SU-DHL-6 (cell line): Measurements from ENCODE around the gene CPLANE2.

ENCODE experiments used
- H2AFZ ChIP-seq: fragments of 200-600 bp; sonication (generic); 2 replicates; pipeline ENCODE4 v1.6.1; 2014; ENCODE audit warnings: low read depth, mild to moderate bottlenecking, moderate library complexity, mixed read lengths, antibody characterized with exemption, low read length; ENCODE audit not compliant: severe bottlenecking
- H3F3A ChIP-seq: fragments of 200-600 bp; shearing (Covaris generic); 2 replicates; pipeline ENCODE4 v1.6.0; 2016; ENCODE audit warnings: antibody characterized with exemption, mild to moderate bottlenecking; ENCODE audit not compliant: insufficient read depth
- H3K27ac ChIP-seq: fragments of 200-600 bp; sonication (generic); 2 replicates; pipeline ENCODE4 v1.5.1; 2016; ENCODE audit warnings: low read depth, mild to moderate bottlenecking, low read length, moderate library complexity, mixed read lengths
- H3K27me3 ChIP-seq: fragments of 200-600 bp; sonication (generic), shearing (Covaris generic); 2 replicates; pipeline ENCODE4 v1.6.0; 2014; ENCODE audit warnings: mild to moderate bottlenecking, low read length
- H3K36me3 ChIP-seq: fragments of 200-600 bp; sonication (generic); 2 replicates; pipeline ENCODE4 v1.6.1; 2014; ENCODE audit warnings: mild to moderate bottlenecking, low read length, mixed read lengths
- H3K4me2 ChIP-seq: fragments of 300-600, 200-600 bp; shearing (Covaris generic), sonication (generic); 2 replicates; pipeline ENCODE4 v1.6.0; 2014; ENCODE audit warnings: low read length, low read depth, mild to moderate bottlenecking; ENCODE audit not compliant: poor library complexity, severe bottlenecking
- H3K4me3 ChIP-seq: fragments of 200-600 bp; sonication (generic); 2 replicates; pipeline ENCODE4 v1.5.1; 2014; ENCODE audit warnings: antibody characterized with exemption, low read length, mild to moderate bottlenecking, mixed read lengths; ENCODE audit not compliant: insufficient read depth, poor library complexity, severe bottlenecking
- H3K79me2 ChIP-seq: fragments of 200-600 bp; sonication (generic); 2 replicates; pipeline ENCODE4 v1.6.1; 2014; ENCODE audit warnings: mild to moderate bottlenecking, low read length, moderate library complexity; ENCODE audit not compliant: insufficient read depth
- H3K9ac ChIP-seq: fragments of 200-600 bp; sonication (generic); 2 replicates; pipeline ENCODE4 v1.7.0; 2014; ENCODE audit warnings: mild to moderate bottlenecking, low read length
- H3K9me2 ChIP-seq: fragments of 200-600 bp; sonication (generic); replicated peaks from 2 replicates; pipeline ENCODE4 v1.6.1; 2014; ENCODE audit warnings: low read length; ENCODE audit not compliant: insufficient read depth
- H3K9me3 ChIP-seq: fragments of 200-600 bp; sonication (generic); 2 replicates; pipeline ENCODE4 v1.6.1; 2014; ENCODE audit warnings: low read length, mixed read lengths; ENCODE audit not compliant: insufficient read depth
- H4K20me1 ChIP-seq: fragments of 200-600 bp; sonication (generic); 2 replicates; pipeline ENCODE4 v1.6.1; 2014; ENCODE audit warnings: low read depth, mild to moderate bottlenecking, antibody characterized with exemption, low read length, moderate library complexity, mixed read lengths
- EZH2phosphoT487 ChIP-seq: fragments of 200-600 bp; sonication (generic), shearing (Covaris generic); conservative IDR thresholded peaks from 2 replicates; pipeline ENCODE4 v1.6.1; 2018; ENCODE audit warnings: mild to moderate bottlenecking, antibody characterized with exemption, low read length, moderate library complexity, mixed read lengths
- TF ChIP-seq, protein P1 (sequence below): fragments of 200-600 bp; sonication (generic); IDR thresholded peaks from one replicate; pipeline ENCODE4 v1.5.1; 2017; ENCODE audit warnings: antibody characterized with exemption, mild to moderate bottlenecking, low read length, moderate library complexity; ENCODE audit not compliant: insufficient read depth, poor library complexity, severe bottlenecking

CPLANE2 gene

DNA sequence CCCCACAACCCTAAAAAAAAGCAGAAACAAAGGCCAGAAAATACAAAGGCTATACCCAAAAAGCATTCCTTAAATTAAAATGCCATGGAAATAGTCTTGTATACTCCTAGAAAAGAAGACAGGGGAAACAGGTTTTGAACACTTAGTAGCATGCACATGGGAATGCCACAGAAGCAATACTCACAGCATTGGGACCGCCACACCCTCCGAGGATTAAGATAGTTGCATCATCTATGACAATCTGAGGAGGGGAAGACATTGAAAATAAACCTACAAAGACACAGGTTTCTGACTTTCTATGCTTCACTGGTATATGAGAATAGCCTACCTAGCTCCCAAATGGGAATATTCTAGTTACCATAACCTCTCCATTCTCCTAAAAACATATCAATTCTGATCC is 15.9 kb upstream of the CPLANE2 start:
- no peaks in the 10 kb centered on the region for H4K20me1 ChIP-seq
- no peaks in the 10 kb centered on the region for H3K36me3 ChIP-seq
- TF ChIP-seq, protein P1, sequence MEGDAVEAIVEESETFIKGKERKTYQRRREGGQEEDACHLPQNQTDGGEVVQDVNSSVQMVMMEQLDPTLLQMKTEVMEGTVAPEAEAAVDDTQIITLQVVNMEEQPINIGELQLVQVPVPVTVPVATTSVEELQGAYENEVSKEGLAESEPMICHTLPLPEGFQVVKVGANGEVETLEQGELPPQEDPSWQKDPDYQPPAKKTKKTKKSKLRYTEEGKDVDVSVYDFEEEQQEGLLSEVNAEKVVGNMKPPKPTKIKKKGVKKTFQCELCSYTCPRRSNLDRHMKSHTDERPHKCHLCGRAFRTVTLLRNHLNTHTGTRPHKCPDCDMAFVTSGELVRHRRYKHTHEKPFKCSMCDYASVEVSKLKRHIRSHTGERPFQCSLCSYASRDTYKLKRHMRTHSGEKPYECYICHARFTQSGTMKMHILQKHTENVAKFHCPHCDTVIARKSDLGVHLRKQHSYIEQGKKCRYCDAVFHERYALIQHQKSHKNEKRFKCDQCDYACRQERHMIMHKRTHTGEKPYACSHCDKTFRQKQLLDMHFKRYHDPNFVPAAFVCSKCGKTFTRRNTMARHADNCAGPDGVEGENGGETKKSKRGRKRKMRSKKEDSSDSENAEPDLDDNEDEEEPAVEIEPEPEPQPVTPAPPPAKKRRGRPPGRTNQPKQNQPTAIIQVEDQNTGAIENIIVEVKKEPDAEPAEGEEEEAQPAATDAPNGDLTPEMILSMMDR: no peak
- no peak for TF ChIP-seq EZH2phosphoT487
- no peaks in the 10 kb centered on the region for H3K79me2 ChIP-seq
- H3K9ac ChIP-seq: no peak overlapping the region
- no peak overlapping the region for H3K4me3 ChIP-seq
- no peaks in the 10 kb centered on the region for H3K9me3 ChIP-seq
- no peaks in the 10 kb centered on the region for H3K9me2 ChIP-seq
- H3K4me2 ChIP-seq: no peak overlapping the region
- peaks cover 8% of the 10 kb centered on the region; the same call in 1 of the 2 replicates for H3F3A ChIP-seq
- no peaks in the 10 kb centered on the region for H3K27me3 ChIP-seq
- no peak overlapping the region for H3K27ac ChIP-seq
- no peak overlapping the region for H2AFZ ChIP-seq

DNA sequence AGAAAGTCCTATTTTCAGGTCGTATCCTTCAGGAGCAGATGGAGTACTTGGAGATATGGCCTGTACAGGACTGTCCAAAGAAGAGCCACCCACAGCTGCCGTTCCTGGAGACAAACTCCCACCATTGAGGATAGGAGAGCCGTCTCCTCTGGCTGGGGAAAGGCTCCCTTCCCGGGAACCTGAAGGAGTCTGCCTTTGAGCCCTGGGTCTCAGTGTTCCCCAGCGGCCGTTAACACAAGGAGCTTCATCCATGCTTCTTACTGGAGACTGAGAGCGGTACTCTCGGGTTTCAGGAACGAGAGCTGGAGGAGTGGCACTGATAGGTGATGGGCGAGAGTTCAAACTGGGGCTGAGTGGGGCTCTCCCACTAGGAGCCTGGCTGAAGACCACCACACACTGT is 14.4 kb upstream of the CPLANE2 start:
- no peak overlapping the region for H3K4me2 ChIP-seq
- no peaks in the 10 kb centered on the region for H3K9me2 ChIP-seq
- H3F3A ChIP-seq: peaks cover 8% of the 10 kb centered on the region; the same call in 1 of the 2 replicates
- no peak overlapping the region for H3K4me3 ChIP-seq
- TF ChIP-seq, protein P1: no peak
- no peak for TF ChIP-seq EZH2phosphoT487
- H3K27ac ChIP-seq: no peak overlapping the region
- H3K27me3 ChIP-seq: no peaks in the 10 kb centered on the region
- H2AFZ ChIP-seq: no peak overlapping the region
- H3K9ac ChIP-seq: no peak overlapping the region
- no peaks in the 10 kb centered on the region for H3K79me2 ChIP-seq
- no peaks in the 10 kb centered on the region for H3K9me3 ChIP-seq
- no peaks in the 10 kb centered on the region for H4K20me1 ChIP-seq
- H3K36me3 ChIP-seq: no peaks in the 10 kb centered on the region

DNA sequence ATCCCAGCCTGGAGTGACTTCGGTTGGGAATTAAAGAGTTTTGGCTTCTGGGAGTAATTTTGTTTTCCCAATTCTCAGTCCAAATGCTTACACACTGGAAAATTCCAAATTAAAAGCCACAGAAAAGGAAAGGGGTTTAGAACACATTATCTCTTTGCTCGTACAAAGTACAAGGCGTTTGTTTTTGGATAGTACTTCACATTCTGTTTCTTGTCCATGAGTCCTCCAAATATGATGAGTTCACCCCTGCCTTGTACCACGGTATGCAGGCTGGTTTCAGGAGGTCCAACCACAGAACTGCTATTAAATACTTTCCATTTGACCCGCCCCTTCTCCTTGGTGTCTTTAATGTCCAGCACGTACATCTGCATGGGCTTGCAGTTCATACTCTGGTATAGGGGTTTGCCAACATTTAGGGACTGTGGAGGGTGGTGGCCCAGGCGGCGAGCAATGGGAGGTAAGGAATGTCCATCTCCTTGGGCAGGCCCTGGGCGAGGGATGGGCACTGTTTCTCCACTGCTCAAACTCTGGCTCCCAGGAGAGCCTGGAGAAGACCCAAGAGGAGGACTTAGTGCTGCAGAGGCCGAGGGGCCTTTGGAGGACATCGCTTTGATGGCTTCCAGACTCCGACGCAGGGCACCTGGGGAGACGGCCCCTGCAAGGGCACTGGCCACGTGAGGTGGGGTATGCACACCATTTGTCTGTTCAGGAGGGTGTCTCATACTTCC is 13.7 kb upstream of the CPLANE2 start:
- Histone ChIP-seq H3K27me3 (no peaks in the 10 kb centered on the region), H2AFZ (no peak overlapping the region), H4K20me1 (no peaks in the 10 kb centered on the region), H3K4me2 (no peak overlapping the region), H3K27ac (no peak overlapping the region), H3K9me2 (no peaks in the 10 kb centered on the region), H3K9ac (no peak overlapping the region), H3K36me3 (no peaks in the 10 kb centered on the region), H3K4me3 (no peak overlapping the region), H3F3A (peaks cover 8% of the 10 kb centered on the region; the same call in 1 of the 2 replicates), H3K79me2 (no peaks in the 10 kb centered on the region), H3K9me3 (no peaks in the 10 kb centered on the region)
- TF ChIP-seq EZH2phosphoT487: no peak
- TF ChIP-seq, protein P1: no peak
